ENCODE measurements around the gene POMT2. TPM values are rescaled to one million over a fixed set of nuclear protein-coding genes. Genes with fewer than 3 reads are reported as not detected.

Gene POMT2
- total RNA-seq, 2 experiments from 2014 or later = 7.6 to 8.2 TPM

DNA sequence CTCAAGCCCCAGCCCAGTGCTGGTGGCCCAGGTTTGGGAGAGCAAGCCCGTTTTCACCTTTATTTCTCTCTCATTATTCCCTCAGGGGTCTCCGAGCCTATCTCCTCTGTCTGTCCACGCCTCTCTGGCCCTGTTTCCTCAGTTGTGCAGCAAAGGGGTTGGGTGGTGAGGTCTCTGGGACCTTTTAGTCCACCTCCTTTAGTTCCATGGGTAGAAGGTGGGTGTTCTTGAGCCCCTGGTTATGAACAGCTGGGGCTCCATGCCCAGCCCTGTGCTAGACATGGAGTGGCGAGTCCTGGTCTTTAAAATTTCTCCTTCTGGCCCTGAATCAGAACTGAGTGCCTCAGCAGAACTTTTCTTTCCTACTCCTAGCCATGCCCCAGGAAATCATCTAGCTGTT, 48.4 kb downstream of the POMT2 start:
- Histone ChIP-seq H3K36me3 (ENCODE audit: insufficient read depth, low read length) (no peaks in the 10 kb centered on the region), H3K9me3 (ENCODE audit: control insufficient read depth in 1 of 2, insufficient read depth in 1 of 2, low read length in 2 of 2) (peaks cover 0 to 4% of the 10 kb centered on the region in 2 experiments), H3K27me3 (ENCODE audit: control insufficient read depth in 1 of 2, insufficient read depth in 2 of 2, low read length in 2 of 2) (peaks cover 22 to 36% of the 10 kb centered on the region in 2 experiments), H3K27ac (ENCODE audit: low read depth in 1 of 2, low read length in 2 of 2) (no peak overlapping the region), H3K4me3 (ENCODE audit: low read length) (no peak overlapping the region), H3K4me1 (ENCODE audit: insufficient read depth, low read length) (no peaks in the 10 kb centered on the region)
- Mint-ChIP-seq H3K27me3 (peaks cover 37% of the 10 kb centered on the region), H3K27ac (no peak overlapping the region), H3K4me1 (ENCODE audit: low read depth) (no peaks in the 10 kb centered on the region), H3K4me3 (no peak overlapping the region), H3K36me3 (ENCODE audit: low read depth) (no peaks in the 10 kb centered on the region), H3K9me3 (no peaks in the 10 kb centered on the region)
- ChIA-PET CTCF (no interaction called here), POLR2A (no interaction called here)
- ATAC-seq (ENCODE audit: poor library complexity) (no peak), DNase-seq (no peak)
- intact Hi-C loops (cut with DNase I, micrococcal nuclease) = no loop called here
- TF ChIP-seq, protein P1, sequence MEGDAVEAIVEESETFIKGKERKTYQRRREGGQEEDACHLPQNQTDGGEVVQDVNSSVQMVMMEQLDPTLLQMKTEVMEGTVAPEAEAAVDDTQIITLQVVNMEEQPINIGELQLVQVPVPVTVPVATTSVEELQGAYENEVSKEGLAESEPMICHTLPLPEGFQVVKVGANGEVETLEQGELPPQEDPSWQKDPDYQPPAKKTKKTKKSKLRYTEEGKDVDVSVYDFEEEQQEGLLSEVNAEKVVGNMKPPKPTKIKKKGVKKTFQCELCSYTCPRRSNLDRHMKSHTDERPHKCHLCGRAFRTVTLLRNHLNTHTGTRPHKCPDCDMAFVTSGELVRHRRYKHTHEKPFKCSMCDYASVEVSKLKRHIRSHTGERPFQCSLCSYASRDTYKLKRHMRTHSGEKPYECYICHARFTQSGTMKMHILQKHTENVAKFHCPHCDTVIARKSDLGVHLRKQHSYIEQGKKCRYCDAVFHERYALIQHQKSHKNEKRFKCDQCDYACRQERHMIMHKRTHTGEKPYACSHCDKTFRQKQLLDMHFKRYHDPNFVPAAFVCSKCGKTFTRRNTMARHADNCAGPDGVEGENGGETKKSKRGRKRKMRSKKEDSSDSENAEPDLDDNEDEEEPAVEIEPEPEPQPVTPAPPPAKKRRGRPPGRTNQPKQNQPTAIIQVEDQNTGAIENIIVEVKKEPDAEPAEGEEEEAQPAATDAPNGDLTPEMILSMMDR (IDR thresholded peaks at IDR 0.05) = no peak

DNA sequence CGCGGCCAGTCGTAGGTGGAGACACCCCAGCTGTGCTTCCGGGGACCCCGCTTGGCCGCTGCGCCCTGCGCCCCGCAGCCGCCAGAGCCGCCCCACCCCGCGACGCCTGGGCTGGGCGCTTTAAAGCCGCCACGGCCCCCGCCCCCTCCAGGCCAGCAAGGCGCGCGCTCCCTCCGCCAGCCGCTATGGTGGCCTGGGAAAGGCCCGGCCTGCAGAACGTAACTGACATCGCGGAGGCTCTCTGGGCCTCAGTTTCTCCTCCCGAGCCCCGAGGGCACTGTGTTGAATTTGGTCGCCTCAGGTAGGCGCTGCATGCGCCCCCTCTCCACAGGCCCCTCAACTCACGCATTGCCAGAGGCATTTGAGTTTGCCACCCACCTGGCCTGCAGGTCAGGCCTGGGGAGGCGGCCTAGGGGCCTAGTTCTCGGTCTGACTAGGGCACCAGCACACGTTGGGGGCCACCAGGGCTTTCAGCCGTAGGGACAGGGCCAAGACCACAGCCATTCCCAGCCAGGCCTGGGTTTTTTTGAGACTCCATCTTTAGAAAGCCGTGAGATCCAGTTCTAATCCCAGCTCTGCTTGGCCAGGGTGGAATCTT, 49.5 kb downstream of the POMT2 start, which contains the start of gene NGB:
Gene NGB (minus strand): TSS at position 94 of the 598 bp plus-strand sequence. CDS start 269 bp downstream, outside the sequence.
- no peaks in the 10 kb centered on the region for H3K36me3 ChIP-seq (ENCODE audit: insufficient read depth, low read length)
- no peak within 1 kb of the TSS for H3K27ac Mint-ChIP-seq
- ATAC-seq (ENCODE audit: poor library complexity) (no peak), DNase-seq (no peak)
- H3K27me3 ChIP-seq (ENCODE audit: control insufficient read depth in 1 of 2, insufficient read depth in 2 of 2, low read length in 2 of 2) = peaks cover 22 to 36% of the 10 kb centered on the region in 2 experiments
- no peaks in the 10 kb centered on the region for H3K4me1 Mint-ChIP-seq (ENCODE audit: low read depth)
- H3K9me3 Mint-ChIP-seq = no peaks in the 10 kb centered on the region
- H3K4me3 Mint-ChIP-seq = no peak within 1 kb of the TSS
- H3K9me3 ChIP-seq (ENCODE audit: control insufficient read depth in 1 of 2, insufficient read depth in 1 of 2, low read length in 2 of 2) = peaks cover 0 to 4% of the 10 kb centered on the region in 2 experiments
- no peaks in the 10 kb centered on the region for H3K36me3 Mint-ChIP-seq (ENCODE audit: low read depth)
- no peak within 1 kb of the TSS for H3K4me3 ChIP-seq (ENCODE audit: low read length)
- ChIA-PET CTCF (no interaction called here), POLR2A (no interaction called here)
- TF ChIP-seq, protein P1 (IDR thresholded peaks at IDR 0.05) = no peak
- peaks cover 37% of the 10 kb centered on the region for H3K27me3 Mint-ChIP-seq
- intact Hi-C loops (cut with DNase I, micrococcal nuclease) = no loop called here
- no peak within 1 kb of the TSS for H3K27ac ChIP-seq (ENCODE audit: low read depth in 1 of 2, low read length in 2 of 2)
- no peaks in the 10 kb centered on the region for H3K4me1 ChIP-seq (ENCODE audit: insufficient read depth, low read length)

DNA sequence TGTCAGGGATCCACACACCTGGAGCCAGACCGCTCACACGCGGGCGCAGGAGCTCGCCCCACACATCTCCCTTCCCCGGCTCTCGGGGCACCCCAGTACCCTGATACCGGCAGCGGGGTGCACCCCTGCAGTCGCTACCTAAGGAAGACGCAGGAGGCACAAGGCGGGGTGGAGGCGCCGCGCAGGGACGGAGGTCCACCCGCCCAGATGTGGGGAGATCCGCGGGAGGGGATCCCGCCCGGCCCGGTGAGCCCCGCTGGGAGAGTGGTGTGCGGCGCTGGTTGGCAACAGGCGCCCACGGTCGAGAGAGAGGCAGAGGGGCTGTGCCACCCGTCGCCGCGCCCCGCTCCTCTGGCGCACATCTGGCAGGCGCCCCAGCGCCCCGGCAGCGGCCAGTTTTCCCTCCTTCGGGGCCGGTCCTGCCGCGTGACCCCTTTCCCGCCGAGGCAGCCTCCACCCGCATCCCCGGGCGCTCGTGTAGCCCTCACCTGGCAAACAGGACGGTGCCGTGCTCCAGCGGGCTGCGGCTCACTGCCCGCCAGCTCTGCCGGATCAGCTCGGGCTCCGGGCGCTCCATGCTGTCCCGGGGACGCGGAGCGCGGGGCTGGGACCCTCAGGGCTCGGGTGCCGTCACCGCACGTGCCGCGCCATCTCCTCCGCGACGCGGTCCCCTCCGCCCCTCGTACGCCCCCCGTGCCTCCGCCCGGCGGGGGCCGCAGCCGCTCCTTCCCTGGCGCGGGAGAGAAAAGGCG, 50.1 kb downstream of the POMT2 start:
- TF ChIP-seq, protein P1 (IDR thresholded peaks at IDR 0.05) = no peak
- Histone ChIP-seq H3K27ac (ENCODE audit: low read depth in 1 of 2, low read length in 2 of 2) (no peak overlapping the region), H3K9me3 (ENCODE audit: control insufficient read depth in 1 of 2, insufficient read depth in 1 of 2, low read length in 2 of 2) (peaks cover 0 to 4% of the 10 kb centered on the region in 2 experiments), H3K4me3 (ENCODE audit: low read length) (no peak overlapping the region), H3K36me3 (ENCODE audit: insufficient read depth, low read length) (no peaks in the 10 kb centered on the region), H3K4me1 (ENCODE audit: insufficient read depth, low read length) (no peaks in the 10 kb centered on the region), H3K27me3 (ENCODE audit: control insufficient read depth in 1 of 2, insufficient read depth in 2 of 2, low read length in 2 of 2) (peaks cover 22 to 36% of the 10 kb centered on the region in 2 experiments)
- DNase-seq = no peak
- no peak for ATAC-seq (ENCODE audit: poor library complexity)
- Mint-ChIP-seq H3K27me3 (peaks cover 37% of the 10 kb centered on the region), H3K9me3 (no peaks in the 10 kb centered on the region), H3K36me3 (ENCODE audit: low read depth) (no peaks in the 10 kb centered on the region), H3K27ac (no peak overlapping the region), H3K4me3 (no peak overlapping the region), H3K4me1 (ENCODE audit: low read depth) (no peaks in the 10 kb centered on the region)
- CTCF ChIA-PET = no interaction called here
- intact Hi-C loops (cut with DNase I, micrococcal nuclease) = no loop called here
- POLR2A ChIA-PET = no interaction called here

All from CD4-positive, alpha-beta T cell (primary cell).